BE2C (cell line): ENCODE data around the gene IFNL4.

Experiments used
- DNase-seq: peaks from one replicate; pipeline ENCODE4 v3.0.0-alpha.2; 2020
- H3K27me3 ChIP-seq: fragments of 250-450 bp; sonication (Bioruptor Pico); 2 replicates; pipeline ENCODE4 v1.5.1; 2020; ENCODE audit warnings: mild to moderate bottlenecking
- H3K36me3 ChIP-seq: fragments of 250-450 bp; sonication (Bioruptor Pico); 2 replicates; pipeline ENCODE4 v1.5.1; 2020; ENCODE audit warnings: mild to moderate bottlenecking
- H3K4me1 ChIP-seq: fragments of 250-450 bp; sonication (Bioruptor Pico); 2 replicates; pipeline ENCODE4 v1.5.1; 2020
- H3K4me3 ChIP-seq: 2 replicates; pipeline ENCODE4 v1.5.1; 2011; ENCODE audit warnings: low read depth, low read length
- H3K9me3 ChIP-seq: fragments of 250-450 bp; sonication (Bioruptor Pico); 2 replicates; pipeline ENCODE4 v1.5.1; 2020
- TF ChIP-seq, protein P1 (sequence below): IDR thresholded peaks from 2 replicates; pipeline ENCODE4 v1.5.1; 2012; ENCODE audit warnings: mild to moderate bottlenecking, low read depth, low read length

Gene IFNL4

DNA sequence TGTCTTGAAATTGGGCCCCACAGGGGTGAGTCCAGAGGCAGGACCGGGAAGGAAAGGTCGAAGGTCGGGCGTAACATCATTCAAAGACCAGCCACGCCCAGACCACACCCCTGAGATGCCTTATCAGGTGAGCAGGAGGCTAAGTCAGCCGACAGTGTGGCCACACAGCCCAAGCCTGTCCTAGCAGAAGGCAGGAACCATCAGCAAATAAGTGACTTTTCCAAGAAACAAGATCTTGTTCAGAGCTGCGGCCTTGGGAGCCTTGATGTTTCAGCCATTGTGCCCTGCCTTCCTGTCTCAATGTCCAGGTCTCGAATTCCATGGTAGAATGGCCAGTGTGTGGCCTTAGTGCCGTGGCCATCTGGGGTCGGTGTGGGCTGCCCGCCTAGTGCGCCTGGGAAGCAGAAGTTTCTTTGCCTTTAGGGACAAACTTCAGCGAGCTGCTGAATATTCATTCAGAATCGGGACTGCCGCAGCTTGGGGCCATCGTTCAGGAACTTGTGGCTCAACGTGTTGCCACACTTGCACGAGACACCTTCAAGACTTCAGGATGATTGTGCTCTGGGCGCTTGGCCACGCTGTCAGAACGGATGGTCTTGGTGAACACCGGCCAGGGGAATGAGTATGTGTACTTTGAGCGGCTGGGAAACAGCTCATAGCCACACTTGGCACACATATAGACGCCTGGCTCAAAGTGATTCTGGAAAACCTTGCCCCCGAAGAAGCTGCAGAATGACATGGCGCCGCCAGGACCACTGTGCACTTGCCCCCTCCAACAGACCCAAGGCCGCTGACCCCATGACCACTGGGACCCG, 6.1 kb upstream of the IFNL4 start:
- DNase-seq: no peak
- Histone ChIP-seq H3K9me3 (no peaks in the 10 kb centered on the region), H3K27me3 (no peaks in the 10 kb centered on the region), H3K4me1 (peaks cover 10% of the 10 kb centered on the region), H3K36me3 (no peaks in the 10 kb centered on the region), H3K4me3 (no peak overlapping the region)
- TF ChIP-seq, protein P1, sequence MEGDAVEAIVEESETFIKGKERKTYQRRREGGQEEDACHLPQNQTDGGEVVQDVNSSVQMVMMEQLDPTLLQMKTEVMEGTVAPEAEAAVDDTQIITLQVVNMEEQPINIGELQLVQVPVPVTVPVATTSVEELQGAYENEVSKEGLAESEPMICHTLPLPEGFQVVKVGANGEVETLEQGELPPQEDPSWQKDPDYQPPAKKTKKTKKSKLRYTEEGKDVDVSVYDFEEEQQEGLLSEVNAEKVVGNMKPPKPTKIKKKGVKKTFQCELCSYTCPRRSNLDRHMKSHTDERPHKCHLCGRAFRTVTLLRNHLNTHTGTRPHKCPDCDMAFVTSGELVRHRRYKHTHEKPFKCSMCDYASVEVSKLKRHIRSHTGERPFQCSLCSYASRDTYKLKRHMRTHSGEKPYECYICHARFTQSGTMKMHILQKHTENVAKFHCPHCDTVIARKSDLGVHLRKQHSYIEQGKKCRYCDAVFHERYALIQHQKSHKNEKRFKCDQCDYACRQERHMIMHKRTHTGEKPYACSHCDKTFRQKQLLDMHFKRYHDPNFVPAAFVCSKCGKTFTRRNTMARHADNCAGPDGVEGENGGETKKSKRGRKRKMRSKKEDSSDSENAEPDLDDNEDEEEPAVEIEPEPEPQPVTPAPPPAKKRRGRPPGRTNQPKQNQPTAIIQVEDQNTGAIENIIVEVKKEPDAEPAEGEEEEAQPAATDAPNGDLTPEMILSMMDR: no peak

DNA sequence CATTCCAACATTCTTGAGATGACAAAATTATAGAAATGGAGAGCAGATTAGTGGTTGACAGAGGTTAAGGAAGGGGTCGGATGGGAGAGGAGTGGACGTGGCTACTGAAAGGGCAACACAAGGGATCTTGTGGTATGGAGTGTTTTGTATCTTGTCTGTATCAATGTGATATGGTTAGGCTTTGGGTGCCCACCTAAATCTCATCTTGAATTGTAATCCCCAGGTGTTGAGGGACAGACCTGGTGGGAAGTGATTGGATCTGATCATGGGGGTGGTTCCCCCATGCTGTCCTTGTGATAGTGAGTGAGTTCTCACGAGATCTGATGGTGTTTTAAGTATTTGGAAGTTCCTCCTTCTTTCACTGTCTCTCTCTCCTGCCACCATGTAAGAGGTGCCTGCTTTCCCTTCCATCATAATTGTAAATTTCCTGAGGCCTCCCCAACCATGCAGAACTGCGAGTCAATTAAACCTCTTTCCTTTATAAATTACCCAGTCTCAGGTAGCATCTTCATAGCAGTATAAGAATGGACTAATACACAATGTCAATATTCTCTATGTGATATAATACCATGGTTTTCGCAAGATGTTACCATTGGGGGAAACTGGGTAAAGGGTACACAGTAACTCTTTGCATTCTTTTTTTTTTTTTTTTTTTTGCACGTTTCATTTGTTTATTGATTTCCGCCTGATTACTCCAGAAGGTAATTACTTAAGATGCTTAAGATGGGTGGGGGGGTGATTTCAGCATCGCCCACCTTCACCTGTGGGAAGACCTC, 4.9 kb upstream of the IFNL4 start:
- TF ChIP-seq, protein P1: no peak
- H3K9me3 ChIP-seq: no peaks in the 10 kb centered on the region
- DNase-seq: no peak
- no peak overlapping the region for H3K4me3 ChIP-seq
- H3K4me1 ChIP-seq: peaks cover 7% of the 10 kb centered on the region
- H3K27me3 ChIP-seq: no peaks in the 10 kb centered on the region
- H3K36me3 ChIP-seq: no peaks in the 10 kb centered on the region

DNA sequence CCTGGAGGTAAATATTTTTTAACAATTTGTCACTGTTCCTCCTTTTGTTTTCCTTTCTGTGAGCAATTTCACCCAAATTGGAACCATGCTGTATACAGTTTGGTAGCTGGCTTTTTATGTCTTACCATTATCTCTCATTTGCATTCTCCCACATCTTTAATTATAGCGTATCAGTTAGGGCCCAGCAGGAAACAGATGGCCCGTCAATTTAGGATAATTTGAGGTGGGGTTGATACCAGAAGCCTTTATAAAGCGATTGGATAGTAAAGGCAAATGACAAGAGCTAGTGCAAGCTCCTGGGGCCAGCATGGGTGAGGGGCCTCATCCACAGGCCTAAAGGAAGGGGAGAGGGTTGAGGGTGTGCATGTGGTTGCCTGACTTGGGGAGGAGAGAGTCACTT, 3.8 kb upstream of the IFNL4 start:
- Histone ChIP-seq H3K9me3 (no peaks in the 10 kb centered on the region), H3K36me3 (no peaks in the 10 kb centered on the region), H3K4me3 (no peak overlapping the region), H3K27me3 (no peaks in the 10 kb centered on the region), H3K4me1 (no peaks in the 10 kb centered on the region; the same call in 1 of the 2 replicates)
- no peak for DNase-seq
- TF ChIP-seq, protein P1: no peak

DNA sequence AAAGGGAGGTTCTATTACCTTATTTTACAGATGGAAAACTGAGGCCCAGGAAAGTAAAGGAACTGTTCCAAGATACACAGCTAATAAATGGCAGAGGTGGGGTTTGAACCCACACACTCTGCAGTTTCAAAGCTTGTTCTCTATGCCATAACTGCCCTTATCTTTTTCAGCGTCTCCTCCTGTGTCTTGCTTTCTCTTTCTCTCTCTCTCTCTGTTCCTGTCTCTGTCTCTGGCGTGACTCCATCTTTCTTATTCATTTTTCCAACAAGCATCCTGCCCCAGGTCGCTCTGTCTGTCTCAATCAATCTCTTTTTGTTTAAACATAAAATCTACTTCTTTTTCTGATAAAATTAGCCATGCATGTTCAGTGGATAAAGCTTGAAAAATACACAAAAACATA, 3.2 kb upstream of the IFNL4 start:
- TF ChIP-seq, protein P1: no peak
- H3K4me3 ChIP-seq: no peak overlapping the region
- no peaks in the 10 kb centered on the region for H3K27me3 ChIP-seq
- no peaks in the 10 kb centered on the region for H3K9me3 ChIP-seq
- no peak for DNase-seq
- no peaks in the 10 kb centered on the region; the same call in 1 of the 2 replicates for H3K4me1 ChIP-seq
- H3K36me3 ChIP-seq: no peaks in the 10 kb centered on the region

DNA sequence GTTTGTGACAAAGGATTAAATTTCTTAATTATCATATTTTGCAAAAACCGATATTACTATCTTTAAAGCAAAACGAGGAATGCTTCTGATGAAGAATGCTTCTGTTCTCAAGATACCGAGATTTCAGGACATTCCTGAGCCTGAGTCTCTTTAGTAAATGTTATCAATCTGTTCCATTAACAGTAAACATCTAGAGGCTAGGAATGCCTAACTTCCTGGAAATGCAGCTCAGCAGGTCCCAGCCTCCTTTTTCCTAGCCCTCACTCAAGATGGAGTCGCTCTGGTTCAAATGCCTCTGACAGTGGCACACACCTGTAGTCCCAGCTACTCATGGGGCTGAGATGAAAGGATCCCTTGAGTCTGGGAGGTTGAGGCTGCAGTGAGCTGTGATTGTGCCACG, 2.4 kb upstream of the IFNL4 start:
- Histone ChIP-seq H3K4me3 (no peak overlapping the region), H3K36me3 (no peaks in the 10 kb centered on the region), H3K4me1 (no peaks in the 10 kb centered on the region; the same call in 1 of the 2 replicates), H3K9me3 (no peaks in the 10 kb centered on the region), H3K27me3 (no peaks in the 10 kb centered on the region)
- DNase-seq: no peak
- TF ChIP-seq, protein P1: no peak
